Endothelial cell of umbilical vein (primary cell): ENCODE measurements around the gene ZNF821.
"Not testable (repeated sequence)": the region's sequence is repeated elsewhere in the genome, so short reads cannot be mapped to it uniquely, and the experiment has no call there.

ENCODE experiments used
- EZH2 ChIP-seq: IDR thresholded peaks from 2 replicates; pipeline ENCODE4 v1.6.1; 2012; ENCODE audit warnings: borderline replicate concordance, low read depth, mild to moderate bottlenecking, moderate library complexity, low read length, inconsistent platforms; ENCODE audit not compliant: severe bottlenecking
- JUN ChIP-seq: IDR thresholded peaks from 2 replicates; pipeline ENCODE4 v1.6.1; 2011; ENCODE audit warnings: borderline replicate concordance, low read depth; ENCODE audit not compliant: insufficient read length, insufficient read depth
- MAX ChIP-seq: IDR thresholded peaks from 2 replicates; pipeline ENCODE4 v1.6.1; 2011; ENCODE audit not compliant: insufficient read depth, insufficient read length
- MYC ChIP-seq: IDR thresholded peaks from one replicate; pipeline ENCODE4 v1.6.1; 2011; ENCODE audit warnings: mild to moderate bottlenecking, low read depth, low read length
- POLR2A ChIP-seq: IDR thresholded peaks from 2 replicates; pipeline ENCODE4 v1.6.1; 2012; ENCODE audit warnings: low read depth, mild to moderate bottlenecking, control low read depth, low read length
- POLR2AphosphoS5 ChIP-seq: IDR thresholded peaks from 2 replicates; pipeline ENCODE4 v1.6.1; 2012; ENCODE audit warnings: low read depth, mild to moderate bottlenecking, control low read depth, low read length, moderate library complexity; ENCODE audit not compliant: insufficient read depth
- TF ChIP-seq, protein P1 (sequence below), 2 donors: IDR thresholded peaks; 1 replicate in 1 of 2; 2 replicates in 1 of 2; pipeline ENCODE4 v1.5.1; 2011; ENCODE audit warnings: low read length in 2 of 2, mild to moderate bottlenecking in 2 of 2, moderate library complexity in 2 of 2, control low read depth in 1 of 2, inconsistent platforms in 1 of 2, low read depth in 1 of 2; ENCODE audit not compliant: insufficient read depth in 1 of 2; ENCODE audit errors: extremely low read depth in 1 of 2

GRCh38 chr16:71831698-71832097 is 52.3 kb downstream of the ZNF821 start:
- TF ChIP-seq, protein P1, sequence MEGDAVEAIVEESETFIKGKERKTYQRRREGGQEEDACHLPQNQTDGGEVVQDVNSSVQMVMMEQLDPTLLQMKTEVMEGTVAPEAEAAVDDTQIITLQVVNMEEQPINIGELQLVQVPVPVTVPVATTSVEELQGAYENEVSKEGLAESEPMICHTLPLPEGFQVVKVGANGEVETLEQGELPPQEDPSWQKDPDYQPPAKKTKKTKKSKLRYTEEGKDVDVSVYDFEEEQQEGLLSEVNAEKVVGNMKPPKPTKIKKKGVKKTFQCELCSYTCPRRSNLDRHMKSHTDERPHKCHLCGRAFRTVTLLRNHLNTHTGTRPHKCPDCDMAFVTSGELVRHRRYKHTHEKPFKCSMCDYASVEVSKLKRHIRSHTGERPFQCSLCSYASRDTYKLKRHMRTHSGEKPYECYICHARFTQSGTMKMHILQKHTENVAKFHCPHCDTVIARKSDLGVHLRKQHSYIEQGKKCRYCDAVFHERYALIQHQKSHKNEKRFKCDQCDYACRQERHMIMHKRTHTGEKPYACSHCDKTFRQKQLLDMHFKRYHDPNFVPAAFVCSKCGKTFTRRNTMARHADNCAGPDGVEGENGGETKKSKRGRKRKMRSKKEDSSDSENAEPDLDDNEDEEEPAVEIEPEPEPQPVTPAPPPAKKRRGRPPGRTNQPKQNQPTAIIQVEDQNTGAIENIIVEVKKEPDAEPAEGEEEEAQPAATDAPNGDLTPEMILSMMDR (IDR thresholded peaks at IDR 0.05; ENCODE audit: extremely low read depth in 1 of 2, insufficient read depth in 1 of 2, low read depth in 1 of 2, low read length in 2 of 2) = not testable (repeated sequence)
- not testable (repeated sequence) for TF ChIP-seq POLR2A, MAX, EZH2, POLR2AphosphoS5, JUN, MYC
